ENCODE data around the gene CLCN7.
A peak's percentile ranks its signal among the peaks of the same experiment; 100 is the strongest.

CLCN7 gene

GRCh38 chr16:1430759-1431496 lies 43.9 kb downstream of the CLCN7 start, which contains the start of gene PERCC1:
PERCC1 (plus strand) TSS chr16:1431078; CDS start chr16:1432594, 1,516 bp downstream.
- no peak for DNase-seq (ENCODE audit: low read depth in 3 of 3)

- DNase-seq (ENCODE audit: low read depth in 3 of 3), result no peak
Observed at GRCh38 chr16:1430214-1430758, 44.5 kb downstream of the CLCN7 start.

- no peak for DNase-seq (ENCODE audit: low read depth in 3 of 3)
Observed at GRCh38 chr16:1429631-1430030, 45.2 kb downstream of the CLCN7 start.

- no peak for DNase-seq (ENCODE audit: low read depth in 3 of 3)
Observed at GRCh38 chr16:1429012-1429411, 45.8 kb downstream of the CLCN7 start.

DNA sequence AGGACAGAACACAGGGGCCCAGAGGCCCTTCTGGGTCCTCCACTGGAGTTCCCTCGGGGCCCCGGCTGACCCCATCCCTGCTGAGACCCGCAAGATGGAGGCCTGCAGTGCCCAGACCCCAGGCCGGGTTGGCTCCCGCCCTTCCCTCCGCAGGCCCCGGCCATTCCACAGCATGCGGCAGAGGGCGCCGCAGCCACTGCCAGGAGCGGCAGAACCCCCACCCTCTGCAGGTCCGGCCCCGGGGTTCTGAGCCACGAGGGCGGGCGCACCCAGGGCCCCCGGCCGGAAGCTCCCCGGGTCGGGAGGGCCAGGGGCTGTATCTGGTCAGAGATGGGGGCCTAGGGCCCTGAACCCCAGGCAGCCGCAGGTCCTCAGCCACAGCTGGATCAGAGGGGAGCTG lies 46.3 kb downstream of the CLCN7 start:
- DNase-seq (ENCODE audit: low read depth in 3 of 3), result peak in 2 of 3 donors; percentile 40 to 50

DNA sequence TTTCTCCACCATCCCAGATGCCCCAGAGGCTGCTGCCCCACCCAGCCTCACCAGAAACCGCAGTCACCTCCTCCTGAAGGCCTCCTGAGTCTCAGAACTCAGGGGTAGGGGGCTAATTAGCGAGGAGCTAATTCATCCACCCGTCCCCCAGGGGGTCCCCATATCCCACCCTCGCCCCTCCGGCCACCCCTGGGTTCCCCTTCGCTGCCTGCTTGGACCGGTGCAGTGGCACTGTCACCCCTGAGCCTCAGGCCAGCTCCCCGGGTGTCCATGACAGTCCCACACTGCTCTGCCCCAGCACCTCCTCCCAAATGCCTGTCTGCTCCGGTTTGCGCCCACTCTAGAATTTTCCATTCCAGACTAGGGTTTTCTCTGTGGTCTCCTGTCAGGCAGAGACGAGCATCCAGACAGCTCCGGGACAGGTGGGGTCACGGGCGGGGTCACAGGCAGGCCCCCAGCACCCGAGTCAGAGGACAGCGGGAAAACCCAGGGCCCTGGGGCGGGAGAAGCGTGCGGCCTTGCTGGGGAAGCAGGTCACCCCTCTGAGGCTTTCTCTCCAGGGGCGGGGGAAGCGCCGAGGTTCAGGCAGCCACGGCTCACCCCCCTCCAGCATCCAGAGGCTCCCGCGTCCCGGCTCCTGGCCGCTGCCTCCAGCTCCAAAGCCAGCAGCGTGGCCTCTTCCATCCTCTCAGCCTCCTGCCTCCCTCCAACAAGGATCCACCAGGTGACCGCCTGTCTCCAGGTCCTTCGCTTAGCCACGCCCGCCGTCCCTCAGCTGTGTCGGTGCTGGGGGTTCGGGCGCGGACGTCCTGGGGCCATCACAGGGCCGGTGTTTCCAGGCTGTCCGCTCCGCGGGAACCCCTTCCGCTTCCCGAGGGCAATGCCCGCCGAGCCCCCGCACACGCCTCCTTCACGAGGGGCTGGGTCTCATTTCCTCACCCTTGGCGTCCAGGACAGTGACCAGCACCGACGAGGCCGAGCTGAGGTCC lies 47.1 kb downstream of the CLCN7 start:
- DNase-seq (ENCODE audit: low read depth in 3 of 3), result no peak

DNA sequence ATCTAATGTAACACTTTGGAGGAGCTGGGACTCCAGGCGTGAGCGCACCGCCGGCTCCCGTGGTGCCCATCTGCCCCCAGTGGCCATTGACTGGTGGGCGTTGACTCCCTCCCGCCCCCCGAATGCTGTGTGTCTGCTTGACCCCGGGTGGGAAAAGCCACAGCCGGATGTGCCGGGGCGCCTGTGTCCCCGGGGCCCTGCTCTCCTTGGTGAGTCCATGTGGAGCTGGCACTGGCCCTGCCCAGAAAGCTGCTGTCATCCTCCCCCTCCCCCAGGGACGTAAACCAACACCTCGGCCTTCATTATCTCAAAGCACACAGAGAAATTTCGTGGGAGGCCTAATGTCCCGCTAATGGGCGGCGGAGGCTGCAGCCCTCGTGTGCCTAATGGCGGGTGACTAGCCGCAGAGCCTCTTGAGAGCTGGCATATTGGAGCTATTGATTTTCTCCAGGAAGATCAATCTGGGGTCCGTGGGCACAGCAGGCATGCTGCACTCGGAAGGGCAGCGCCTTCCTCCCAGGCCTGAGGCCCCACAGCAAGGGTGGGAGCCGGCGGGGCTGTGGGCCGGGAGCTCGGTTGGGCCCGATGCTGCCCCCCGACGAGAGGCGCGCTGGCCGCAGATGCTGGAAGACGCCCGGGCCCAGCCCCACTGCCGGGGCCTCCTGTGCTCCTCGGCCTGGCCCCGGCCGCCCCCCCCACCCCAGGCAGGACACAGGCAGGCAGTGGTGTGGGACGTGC lies 47.9 kb downstream of the CLCN7 start:
- no peak for DNase-seq (ENCODE audit: low read depth in 3 of 3)

GRCh38 chr16:1425616-1426370 lies 49.0 kb downstream of the CLCN7 start:
- no peak for DNase-seq (ENCODE audit: low read depth in 3 of 3)

- DNase-seq (ENCODE audit: low read depth in 3 of 3), result no peak
Observed at GRCh38 chr16:1424028-1424427, 50.8 kb downstream of the CLCN7 start.

- DNase-seq (ENCODE audit: low read depth in 3 of 3), result no peak
Observed at GRCh38 chr16:1422076-1422475, 52.8 kb downstream of the CLCN7 start.

DNA sequence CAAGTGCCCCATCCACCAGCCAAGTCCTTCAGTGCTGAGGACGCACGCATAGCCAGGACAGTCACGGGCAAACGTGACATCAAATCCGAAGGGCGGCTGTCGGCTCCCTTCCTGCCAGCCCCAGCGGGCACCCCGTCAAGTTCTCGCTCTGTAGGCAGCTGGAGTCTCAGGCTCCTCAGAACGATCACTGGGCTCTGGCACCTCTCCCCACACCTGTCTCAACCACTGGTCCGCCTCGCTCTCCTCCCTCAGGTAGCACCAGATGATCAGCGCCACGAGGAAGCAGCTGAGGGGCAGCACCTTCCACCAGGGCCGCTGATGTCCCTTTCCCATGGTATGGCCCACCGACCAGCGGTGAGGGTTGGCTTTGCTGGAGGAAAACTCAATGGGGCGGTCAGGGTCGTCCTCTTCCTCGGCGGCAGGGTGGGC lies 54.7 kb downstream of the CLCN7 start:
- DNase-seq (ENCODE audit: low read depth in 3 of 3), result no peak

DNA sequence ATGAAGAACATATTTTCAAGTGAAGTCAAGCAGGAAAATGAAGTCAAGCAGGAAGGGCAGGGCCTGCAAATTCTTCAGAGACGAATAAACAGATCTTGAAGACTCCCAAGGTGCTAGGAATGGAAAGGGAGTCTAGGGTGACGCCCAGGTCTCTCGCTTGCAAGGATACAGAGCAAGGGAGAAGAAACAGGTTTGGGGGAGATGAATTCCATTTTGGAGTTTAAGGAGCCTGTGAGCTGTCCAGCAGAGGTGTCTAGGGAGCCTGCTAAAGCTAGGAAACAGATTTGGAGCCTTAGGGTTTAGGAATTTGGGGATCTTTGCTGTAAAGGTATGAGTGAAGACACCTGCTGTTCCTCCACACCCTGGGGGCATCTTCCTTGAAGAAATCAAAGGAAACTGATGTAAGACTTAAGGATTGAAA lies 58.3 kb downstream of the CLCN7 start:
- no peak for DNase-seq (ENCODE audit: low read depth in 3 of 3)

DNA sequence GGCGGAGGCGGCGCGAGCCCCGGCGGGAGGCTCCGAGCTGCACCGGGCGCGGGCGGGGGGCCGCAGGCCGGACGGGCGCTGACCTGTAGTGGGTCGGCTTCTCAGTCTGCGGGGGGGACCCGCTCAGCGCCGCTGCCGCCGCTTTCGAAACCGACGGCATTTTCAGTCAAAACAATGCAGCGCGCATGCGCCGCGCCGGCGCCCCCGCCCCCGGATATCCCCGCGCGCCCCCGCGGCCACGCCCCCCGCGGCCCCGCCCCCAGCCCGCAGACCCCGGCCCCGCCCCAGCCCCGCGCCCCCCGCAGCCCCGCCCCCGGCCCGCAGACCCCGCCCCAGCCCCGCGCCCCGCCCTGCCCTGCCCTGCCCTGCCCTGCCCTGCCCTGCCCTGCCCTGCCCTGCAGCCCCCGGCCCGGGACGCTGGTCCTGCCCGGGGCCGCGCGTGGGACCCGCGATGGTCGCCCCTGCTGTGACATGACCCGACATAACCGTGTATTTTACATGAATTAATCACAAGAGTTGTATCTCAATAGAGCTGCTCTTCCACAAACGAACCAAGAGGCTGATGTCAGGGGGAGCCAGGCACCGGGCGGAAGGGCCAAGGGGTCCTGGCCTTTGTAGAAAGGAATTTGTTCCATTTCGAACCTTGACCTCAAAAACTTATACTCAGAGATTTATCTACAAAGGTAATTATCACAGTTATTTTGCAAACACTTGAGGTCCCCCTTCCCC lies 60.1 kb downstream of the CLCN7 start, which contains the start of gene UNKL:
TSS of gene UNKL (minus strand) at position 173 of the 729 bp plus-strand sequence. CDS start at position 160, 13 bp downstream.
- DNase-seq (ENCODE audit: low read depth in 3 of 3), result peak; percentile 57 to 78 (median 70)

- DNase-seq (ENCODE audit: low read depth in 3 of 3), result peak; percentile 32 to 55 (median 49)
Observed at GRCh38 chr16:1413684-1414531, 60.9 kb downstream of the CLCN7 start.

DNA sequence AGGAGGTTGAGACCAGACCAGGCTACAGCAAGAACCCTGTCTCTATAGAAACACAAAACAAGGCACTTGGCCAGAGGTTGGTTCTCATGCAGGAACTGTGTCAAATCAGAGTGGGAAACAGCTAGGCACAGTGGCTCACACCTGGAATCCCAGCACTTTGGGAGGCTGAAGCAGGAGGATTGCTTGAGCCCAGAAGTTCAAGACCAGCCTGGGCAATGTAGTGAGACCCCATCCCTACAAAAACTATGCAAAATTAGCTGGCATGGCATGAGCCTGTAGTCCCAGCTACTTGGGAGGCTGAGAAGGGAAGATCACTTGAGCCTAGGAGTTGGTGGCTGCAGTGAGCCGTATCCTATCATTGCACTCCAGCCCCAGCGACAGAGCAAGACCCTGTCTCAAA lies 62.0 kb downstream of the CLCN7 start:
- DNase-seq (ENCODE audit: low read depth in 3 of 3), result no peak

GRCh38 chr16:1408171-1408837 lies 66.5 kb downstream of the CLCN7 start:
- peak; percentile 85 to 97 (median 94) for DNase-seq (ENCODE audit: low read depth in 3 of 3)

DNA sequence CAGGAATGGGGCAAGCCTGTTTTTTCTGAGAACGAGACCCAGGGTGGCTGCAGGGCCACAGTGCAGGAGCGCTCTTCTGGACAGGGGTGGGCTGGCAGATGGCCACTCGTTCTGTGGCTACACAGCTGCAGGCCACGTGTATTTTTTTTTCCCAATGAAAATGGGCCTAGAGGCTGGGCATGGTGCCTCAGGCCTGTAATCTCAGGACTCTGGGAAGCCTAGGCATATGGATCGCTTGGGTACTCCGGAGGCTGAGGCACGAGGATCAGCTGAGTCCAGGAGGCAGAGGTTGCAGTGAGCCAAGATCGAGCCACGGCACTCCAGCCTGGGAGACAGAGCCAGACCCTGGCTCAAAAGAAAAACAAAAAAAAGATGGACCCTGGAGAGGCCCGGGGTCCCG lies 67.1 kb downstream of the CLCN7 start:
- DNase-seq (ENCODE audit: low read depth in 3 of 3), result no peak

DNA sequence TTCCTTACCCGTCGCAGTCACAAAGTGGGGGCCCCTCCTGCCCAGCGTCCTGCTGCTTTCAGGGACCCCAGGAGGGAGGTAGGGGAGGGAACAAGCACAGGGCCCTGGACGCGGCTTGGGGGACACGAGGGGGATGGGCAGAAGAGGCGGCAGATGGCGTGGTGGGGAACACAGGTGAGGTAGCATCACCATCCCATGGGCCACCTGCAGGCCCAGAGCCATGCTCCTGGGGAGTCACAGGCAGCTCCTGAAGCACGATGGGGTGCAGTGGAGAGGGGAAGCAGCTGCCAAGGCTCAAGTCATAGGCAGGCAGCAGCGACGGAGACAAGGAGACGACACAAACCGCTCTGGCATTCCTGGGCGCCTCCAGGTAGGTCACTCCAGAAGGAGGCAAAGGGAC lies 71.1 kb downstream of the CLCN7 start:
- no peak for DNase-seq (ENCODE audit: low read depth in 3 of 3)

Data from stimulated activated CD4-positive, alpha-beta T cell treated with anti-CD3 and anti-CD28 coated beads, TNF-alpha, amount 100 ng/mL, for 48 hours (primary cell).